HepG2 (cell line): ENCODE measurements around the gene WDR13. TPM values are rescaled to one million over a fixed set of nuclear protein-coding genes. Genes with fewer than 3 reads are reported as not detected.

Source experiments
- ATF2 ChIP-seq: sonication (generic); formaldehyde crosslinking; IDR thresholded peaks from 2 replicates; pipeline ENCODE4 v1.4.0; 2020; ENCODE audit warnings: missing genetic modification reagents
- DR1 ChIP-seq: sonication (generic); formaldehyde crosslinking; IDR thresholded peaks from 2 replicates; pipeline ENCODE4 v1.8.0; 2021; ENCODE audit warnings: mild to moderate bottlenecking, missing genetic modification reagents, inconsistent platforms
- EZH2 ChIP-seq: conservative IDR thresholded peaks from 2 replicates; pipeline ENCODE4 v1.6.1; 2012; ENCODE audit warnings: mild to moderate bottlenecking, low read depth, low read length, moderate library complexity
- GTF3A ChIP-seq: sonication (generic); formaldehyde crosslinking; conservative IDR thresholded peaks from 2 replicates; pipeline ENCODE4 v1.4.0; 2020; ENCODE audit warnings: mild to moderate bottlenecking, missing genetic modification reagents
- HNF4A ChIP-seq: sonication (generic); formaldehyde crosslinking; IDR thresholded peaks from 2 replicates; pipeline ENCODE4 v1.4.0; 2020; ENCODE audit warnings: missing genetic modification reagents
- MXD3 ChIP-seq: IDR thresholded peaks from 2 replicates; pipeline ENCODE4 v1.6.1; 2016; ENCODE audit warnings: mild to moderate bottlenecking, missing biosample characterization, missing genetic modification reagents
- MXI1 ChIP-seq: IDR thresholded peaks from 3 replicates; pipeline ENCODE4 v1.6.1; 2012; ENCODE audit warnings: low read depth, low read length, inconsistent platforms, borderline replicate concordance
- MYPOP ChIP-seq: sonication (generic); formaldehyde crosslinking; IDR thresholded peaks from 2 replicates; pipeline ENCODE4 v1.8.1; 2023; ENCODE audit warnings: mild to moderate bottlenecking, moderate library complexity, missing genetic modification reagents
- NFYB ChIP-seq: sonication (generic); formaldehyde crosslinking; IDR thresholded peaks from 2 replicates; pipeline ENCODE4 v1.4.0; 2020; ENCODE audit warnings: missing genetic modification reagents
- POLR2AphosphoS5 ChIP-seq: IDR thresholded peaks from 2 replicates; pipeline ENCODE4 v1.6.1; 2012; ENCODE audit warnings: low read depth, low read length
- RBM39 ChIP-seq: fragments of 200-400 bp; formaldehyde crosslinking; IDR thresholded peaks from one replicate; pipeline ENCODE4 v1.6.1; 2018; ENCODE audit warnings: antibody characterized with exemption, mild to moderate bottlenecking, low read depth, low read length; ENCODE audit not compliant: poor library complexity, severe bottlenecking
- SNAPC5 ChIP-seq: sonication (generic); formaldehyde crosslinking; IDR thresholded peaks from 2 replicates; pipeline ENCODE4 v1.8.1; 2023; ENCODE audit warnings: mild to moderate bottlenecking, missing genetic modification reagents, borderline replicate concordance
- ZBTB3 ChIP-seq: sonication (generic); formaldehyde crosslinking; IDR thresholded peaks from 2 replicates; pipeline ENCODE4 v1.4.0; 2020; ENCODE audit warnings: low read depth, mild to moderate bottlenecking, moderate library complexity, missing genetic modification reagents, borderline replicate concordance
- ZBTB7A ChIP-seq: sonication (generic); formaldehyde crosslinking; IDR thresholded peaks from 2 replicates; pipeline ENCODE4 v1.8.0; 2022; ENCODE audit warnings: mild to moderate bottlenecking, missing genetic modification reagents
- ZNF350 ChIP-seq: sonication (generic); formaldehyde crosslinking; IDR thresholded peaks from 2 replicates; pipeline ENCODE4 v1.4.0; 2020; ENCODE audit warnings: mild to moderate bottlenecking, low read depth, missing genetic modification reagents, borderline replicate concordance
- ZNF549 ChIP-seq: sonication (generic); formaldehyde crosslinking; IDR thresholded peaks from 2 replicates; pipeline ENCODE4 v1.5.0; 2020; ENCODE audit warnings: missing genetic modification reagents
- ZNF558 ChIP-seq: sonication (generic); formaldehyde crosslinking; IDR thresholded peaks from 2 replicates; pipeline ENCODE4 v1.9.0; 2022; ENCODE audit warnings: mild to moderate bottlenecking, missing genetic modification reagents, borderline replicate concordance
- ZNF577 ChIP-seq: sonication (generic); formaldehyde crosslinking; IDR thresholded peaks from 2 replicates; pipeline ENCODE4 v1.4.0; 2020; ENCODE audit warnings: mild to moderate bottlenecking, low read depth, missing genetic modification reagents, borderline replicate concordance
- ZNF788 ChIP-seq: sonication (generic); formaldehyde crosslinking; IDR thresholded peaks from 2 replicates; pipeline ENCODE4 v1.5.0; 2020; ENCODE audit warnings: mild to moderate bottlenecking, missing genetic modification reagents, borderline replicate concordance
- polyA plus RNA-seq, 8 experiments: library from polyadenylated mRNA; depleted of rRNA in 3 of 8; stranded (reverse) in 7 of 8; unstranded in 1 of 8; fragments of >200 nt; fragmentation: Illumina TruSeq in 4 of 8; extraction: Trizol in 4 of 8; gene quantifications; 2 replicates each; pipeline versions ENCODE4 v1.2.1 to v1.2.3, GENCODE V29; 2011 to 2016; ENCODE audit warnings: low read depth in 4 of 8, missing spikeins in 1 of 8, mixed read lengths in 1 of 8; ENCODE audit not compliant: insufficient read depth in 1 of 8
- total RNA-seq, 5 experiments: library from RNA; depleted of rRNA; stranded (reverse); fragments of >200 nt; fragmentation: Illumina TruSeq; extraction: Trizol; gene quantifications; 2 replicates each; pipeline ENCODE4 v1.2.3, GENCODE V29; 2016; ENCODE audit warnings: low read depth in 1 of 5

WDR13 gene
- total and polyA plus RNA-seq, 2 of the 13 experiments (the other 11 are each of a cell fraction or from before 2014, with no cell fraction given) = 28.7 to 37.1 TPM

- 0 out of 2 replicates have a peak, but pooled peaks have one; percentile 25 for TF ChIP-seq MXD3 (CRISPR knock-in tag)
- TF ChIP-seq DR1 (CRISPR knock-in tag) = peak; percentile 68; the same call in 1 of the 2 replicates
- TF ChIP-seq SNAPC5 = 0 out of 2 replicates have a peak, but pooled peaks have one; percentile 54
- TF ChIP-seq RBM39 = peak; percentile 75
- TF ChIP-seq NFYB (CRISPR knock-in tag) = peak; percentile 83
- no peak for TF ChIP-seq HNF4A (CRISPR knock-in tag)
- TF ChIP-seq ZBTB3 (CRISPR knock-in tag) = no peak
- TF ChIP-seq ZNF577 = no peak
- TF ChIP-seq ATF2 = no peak
- TF ChIP-seq ZBTB7A = no peak
- TF ChIP-seq MYPOP (CRISPR knock-in tag) = peak; percentile 32; the same call in 1 of the 2 replicates
- peak; percentile 59; the same call in 1 of the 2 replicates for TF ChIP-seq ZNF350
- TF ChIP-seq ZNF549 (CRISPR knock-in tag) = no peak
- TF ChIP-seq GTF3A (CRISPR knock-in tag) = no peak
- no peak for TF ChIP-seq EZH2
- TF ChIP-seq ZNF558 (CRISPR knock-in tag) = no peak; the same call in 1 of the 2 replicates
- peak; percentile 61; the same call in 1 of the 3 replicates for TF ChIP-seq MXI1
- TF ChIP-seq POLR2AphosphoS5 = peak; percentile 59; the same call in 1 of the 2 replicates
- TF ChIP-seq ZNF788 = 0 out of 2 replicates have a peak, but pooled peaks have one; percentile 26
Observed at GRCh38 chrX:48574270-48575266, 22.7 kb upstream of the WDR13 start, which contains the start of gene RBM3 (continued).
